Adrenal gland (tissue), 12 donors: Measurements from ENCODE around the gene CD44. TPM values are rescaled to one million over a fixed set of nuclear protein-coding genes. Genes with fewer than 3 reads are reported as not detected.

ENCODE experiments used
- DNase-seq, 7 donors: peaks; one replicate each; pipeline ENCODE4 v3.0.0-alpha.2; 2019 to 2020
- H3K27ac ChIP-seq, 5 donors: fragments of 200-600 bp; sonication (generic) in 4 of 5; 1 replicate in 3 of 5; 2 replicates in 2 of 5; pipeline versions ENCODE4 v1.5.1 to v1.8.0; 2016 to 2020; ENCODE audit warnings: mild to moderate bottlenecking in 1 of 5
- H3K27me3 ChIP-seq: fragments of 200-600 bp; 2 replicates; pipeline ENCODE4 v1.8.0; 2021
- H3K36me3 ChIP-seq, 2 donors: fragments of 200-600 bp; replicated peaks in 1 of 2; 1 replicate in 1 of 2; 2 replicates in 1 of 2; pipeline versions ENCODE4 v1.5.1 to v1.8.0; 2018 to 2022
- H3K4me1 ChIP-seq, 2 donors: fragments of 200-600 bp; replicated peaks in 1 of 2; 1 replicate in 1 of 2; 2 replicates in 1 of 2; pipeline versions ENCODE4 v1.5.1 to v1.8.0; 2018 to 2021
- H3K4me3 ChIP-seq, 4 donors: fragments of 200-600 bp; sonication (generic) in 3 of 4; one replicate each; pipeline ENCODE4 v1.5.1; 2016 to 2018
- H3K9me3 ChIP-seq, 3 donors: fragments of 200-600 bp; sonication (generic) in 1 of 3; replicated peaks in 1 of 3; 1 replicate in 2 of 3; 2 replicates in 1 of 3; pipeline versions ENCODE4 v1.5.1 to v1.8.0; 2016 to 2021
- POLR2A ChIP-seq, 2 donors: fragments of 450-650 bp; IDR thresholded peaks; one replicate each; pipeline ENCODE4 v1.6.1; 2017; ENCODE audit warnings: antibody characterized with exemption in 2 of 2, mild to moderate bottlenecking in 2 of 2, moderate library complexity in 1 of 2
- WGBS, 4 donors: extraction: QIAGEN DNeasy Blood & Tissue Kit in 2 of 4; methylation state at CpG; one replicate each; pipeline versions ENCODE4 v1.1.5 to v1.1.7; 2013 to 2017; 5-methylcytosine and 5-hydroxymethylcytosine counted together
- intact Hi-C, 2 donors: fragments of 100-400 bp; cut with DNase I; formaldehyde crosslinking; loops; one replicate each; pipeline versions ENCODE4 v1.14.1 to v1.15.0; 2022 to 2023
- polyA plus RNA-seq, 3 donors: library from polyadenylated mRNA; stranded (reverse); fragments of 200-250 nt in 2 of 3; fragments of 350-450 nt in 1 of 3; fragmentation: Illumina TruSeq in 1 of 3; extraction: RNeasy Lipid Tissue Mini Kit (QIAGEN cat#74804) in 1 of 3; gene quantifications; one replicate each; pipeline ENCODE4 v1.2.3, GENCODE V29; 2013 to 2014
- total RNA-seq, 9 donors: library from RNA; depleted of rRNA in 4 of 9; stranded (reverse); fragments of >200 nt in 4 of 9; fragments of 120-200 nt in 1 of 9; fragmentation: NEBNext Ultra II Directional in 1 of 9; extraction: Animal tissue kit (Norgen Biotek cat#: 25700) in 1 of 9; gene quantifications; one replicate each; pipeline versions ENCODE4 v1.1.0 to v1.2.4, GENCODE V29; 2013 to 2023
- TF ChIP-seq, protein P1 (sequence below), 6 experiments: fragments of 450-650 bp in 4 of 6; fragments of 200-600 bp in 2 of 6; sonication (generic) in 1 of 6; IDR thresholded peaks; 1 replicate in 5 of 6; 2 replicates in 1 of 6; pipeline versions ENCODE4 v1.5.1 to v1.8.0; 2016 to 2021; ENCODE audit warnings: antibody characterized with exemption in 6 of 6, mild to moderate bottlenecking in 2 of 6, moderate library complexity in 1 of 6
- donor health status: healthy with polysubstance abuse.
- donor health status: Bipolar disorder and iron deficiency.
- donor health status: DM: yes; HTN: yes; CAD: no.
- donor health status: DM: no; HTN: no; CAD: no.
- donor health status: DM: no; HTN: no; CAD: no.
- donor health status: DM: yes; HTN: yes; CAD: no.

The CD44 gene
- total and polyA plus RNA-seq, 12 donors: 10.2 to 110 (median 77.5) TPM

DNA sequence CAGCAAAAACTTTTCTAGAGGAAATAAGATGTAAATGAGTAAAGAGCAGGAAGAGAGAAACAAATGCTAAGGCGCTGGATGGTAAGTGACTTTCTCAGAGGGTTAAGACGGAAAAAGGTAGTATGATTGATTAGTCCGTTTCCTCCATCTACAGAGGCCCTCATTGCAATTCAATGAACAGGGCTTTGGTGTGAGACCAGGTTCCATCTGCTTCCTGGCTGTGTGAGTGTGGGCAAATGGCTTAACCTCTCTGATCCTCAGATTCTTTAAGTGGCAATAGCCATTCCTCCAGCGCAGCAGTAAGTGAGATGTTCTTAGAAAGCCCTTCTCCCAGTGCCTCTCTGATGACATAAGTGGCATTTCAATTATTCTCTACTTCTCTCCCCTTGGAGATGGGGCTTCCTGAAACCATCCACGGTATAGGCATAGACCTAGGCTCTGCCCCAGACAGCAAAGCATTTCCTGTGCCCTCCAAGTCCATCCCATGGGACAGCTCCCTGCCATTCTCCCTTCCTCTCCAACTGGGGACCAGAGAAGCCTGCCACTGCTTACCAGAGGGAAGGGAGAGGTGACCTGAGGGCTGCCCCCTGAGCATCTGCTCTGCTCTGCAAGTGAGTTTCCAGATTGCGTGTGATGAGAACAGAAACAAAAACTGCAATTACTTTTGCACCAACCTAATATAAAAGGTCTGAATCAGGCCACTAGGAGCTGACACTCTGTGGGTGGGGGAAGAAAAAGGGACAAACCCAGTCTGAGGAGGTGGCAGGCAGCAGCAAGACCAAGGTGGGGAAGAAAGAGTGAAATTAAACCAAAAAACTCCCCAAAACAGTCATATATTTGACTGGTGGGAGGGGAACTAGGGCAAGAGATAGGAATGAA is 12.7 kb upstream of the CD44 start:
- Histone ChIP-seq H3K4me1 (no peaks in the 10 kb centered on the region), H3K27ac (no peak overlapping the region), H3K9me3 (no peaks in the 10 kb centered on the region), H3K36me3 (no peaks in the 10 kb centered on the region), H3K27me3 (no peaks in the 10 kb centered on the region), H3K4me3 (no peak overlapping the region)
- WGBS, 4 donors: 78 to 89% (median 80%) methylated on average over 6 of the region's 6 CpGs
- no peak for TF ChIP-seq POLR2A (IDR thresholded peaks at IDR 0.05)
- TF ChIP-seq, protein P1, sequence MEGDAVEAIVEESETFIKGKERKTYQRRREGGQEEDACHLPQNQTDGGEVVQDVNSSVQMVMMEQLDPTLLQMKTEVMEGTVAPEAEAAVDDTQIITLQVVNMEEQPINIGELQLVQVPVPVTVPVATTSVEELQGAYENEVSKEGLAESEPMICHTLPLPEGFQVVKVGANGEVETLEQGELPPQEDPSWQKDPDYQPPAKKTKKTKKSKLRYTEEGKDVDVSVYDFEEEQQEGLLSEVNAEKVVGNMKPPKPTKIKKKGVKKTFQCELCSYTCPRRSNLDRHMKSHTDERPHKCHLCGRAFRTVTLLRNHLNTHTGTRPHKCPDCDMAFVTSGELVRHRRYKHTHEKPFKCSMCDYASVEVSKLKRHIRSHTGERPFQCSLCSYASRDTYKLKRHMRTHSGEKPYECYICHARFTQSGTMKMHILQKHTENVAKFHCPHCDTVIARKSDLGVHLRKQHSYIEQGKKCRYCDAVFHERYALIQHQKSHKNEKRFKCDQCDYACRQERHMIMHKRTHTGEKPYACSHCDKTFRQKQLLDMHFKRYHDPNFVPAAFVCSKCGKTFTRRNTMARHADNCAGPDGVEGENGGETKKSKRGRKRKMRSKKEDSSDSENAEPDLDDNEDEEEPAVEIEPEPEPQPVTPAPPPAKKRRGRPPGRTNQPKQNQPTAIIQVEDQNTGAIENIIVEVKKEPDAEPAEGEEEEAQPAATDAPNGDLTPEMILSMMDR (IDR thresholded peaks at IDR 0.05): no peak
- intact Hi-C loops: no loop called here
- no peak for DNase-seq

DNA sequence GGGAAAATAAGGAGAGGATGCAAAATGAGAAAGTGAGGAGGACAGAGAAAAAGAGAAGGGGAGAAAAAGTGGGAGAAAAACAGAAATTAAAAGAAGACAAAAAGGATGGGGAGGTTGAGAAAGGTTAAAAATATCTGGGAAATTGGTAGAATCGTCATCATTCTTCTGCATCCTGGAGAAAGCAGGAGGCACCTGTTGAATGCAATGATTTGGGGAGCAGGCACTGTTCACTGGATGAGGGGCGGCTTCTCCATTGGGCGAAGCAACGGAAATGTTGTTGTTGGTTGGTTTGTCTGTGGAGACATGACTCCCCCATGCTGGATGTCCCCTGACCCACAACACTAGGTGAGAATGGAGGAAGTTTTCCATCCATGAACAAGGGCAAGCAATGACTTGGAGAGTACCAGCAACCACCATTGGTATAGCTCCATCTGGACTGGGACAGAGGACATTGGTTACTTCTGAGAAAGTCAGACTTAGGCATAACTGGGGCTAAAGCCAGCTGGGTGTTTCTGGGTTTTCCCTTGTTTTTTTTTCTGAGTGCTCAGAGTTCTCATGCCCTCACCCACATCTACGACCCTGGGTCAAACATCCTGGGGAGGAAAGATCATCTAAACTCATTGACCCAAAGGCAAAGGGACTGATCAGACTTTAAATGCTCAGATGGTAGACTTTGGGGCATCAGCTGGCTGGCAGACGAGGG is 11.9 kb upstream of the CD44 start:
- no peak for TF ChIP-seq POLR2A (IDR thresholded peaks at IDR 0.05)
- TF ChIP-seq, protein P1 (IDR thresholded peaks at IDR 0.05): no peak
- no peaks in the 10 kb centered on the region for H3K27me3 ChIP-seq
- DNase-seq: no peak
- intact Hi-C loops: no loop called here
- no peak overlapping the region for H3K27ac ChIP-seq
- H3K36me3 ChIP-seq: no peaks in the 10 kb centered on the region
- H3K9me3 ChIP-seq: no peaks in the 10 kb centered on the region
- no peak overlapping the region for H3K4me3 ChIP-seq
- WGBS, 4 donors: 73 to 87% (median 76%) methylated on average over 5 to 6 of the region's 6 CpGs
- no peaks in the 10 kb centered on the region for H3K4me1 ChIP-seq

DNA sequence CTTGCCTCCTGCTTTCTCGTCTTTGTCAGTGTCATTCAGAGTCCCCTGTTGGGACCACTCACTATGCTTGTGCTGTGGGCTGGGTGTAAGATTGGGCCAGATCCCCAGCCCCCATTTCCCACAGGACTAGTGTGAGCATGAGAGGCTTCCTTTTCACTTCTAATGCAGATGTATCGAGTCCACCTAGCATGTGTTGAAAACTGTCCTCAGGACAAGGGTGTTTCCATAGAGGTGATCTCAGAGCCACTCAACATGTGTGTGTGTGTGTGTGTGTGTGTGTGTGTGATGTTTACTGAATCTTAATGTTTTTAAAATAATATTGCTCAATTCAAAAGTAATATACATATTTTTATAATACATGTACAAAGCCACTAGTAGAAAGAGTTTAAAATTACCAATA is 11.4 kb upstream of the CD44 start:
- DNase-seq: no peak
- Histone ChIP-seq H3K4me1 (no peaks in the 10 kb centered on the region), H3K27me3 (no peaks in the 10 kb centered on the region), H3K27ac (no peak overlapping the region), H3K36me3 (no peaks in the 10 kb centered on the region), H3K4me3 (no peak overlapping the region), H3K9me3 (no peaks in the 10 kb centered on the region)
- intact Hi-C loops: no loop called here
- WGBS, 4 donors: 48 to 100% (median 84%) methylated on average over 1 to 2 of the region's 2 CpGs
- no peak for TF ChIP-seq POLR2A (IDR thresholded peaks at IDR 0.05)
- TF ChIP-seq, protein P1 (IDR thresholded peaks at IDR 0.05): no peak

DNA sequence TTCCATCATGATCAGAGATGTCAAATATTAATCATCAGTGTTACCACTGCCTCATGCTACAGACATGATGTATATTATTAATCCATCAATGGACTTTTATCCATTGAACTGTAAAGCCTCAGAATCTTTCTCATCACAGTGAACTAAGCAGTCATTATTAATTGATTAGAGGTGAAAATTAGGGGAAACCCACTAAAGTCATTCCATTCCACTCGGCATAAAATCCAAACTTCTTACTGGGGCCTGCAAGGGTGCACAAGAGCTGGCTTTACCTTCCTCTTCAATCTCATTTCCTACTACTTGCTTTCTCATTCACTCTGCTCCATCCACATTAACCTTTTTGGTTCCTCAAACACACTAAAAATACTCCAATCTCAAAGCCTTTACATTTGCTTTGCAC is 7.9 kb upstream of the CD44 start:
- no peak overlapping the region for H3K4me3 ChIP-seq
- no peaks in the 10 kb centered on the region for H3K9me3 ChIP-seq
- no peaks in the 10 kb centered on the region for H3K36me3 ChIP-seq
- no peak for DNase-seq
- intact Hi-C loops: no loop called here
- no peaks in the 10 kb centered on the region for H3K4me1 ChIP-seq
- WGBS, 4 donors: 78 to 86% (median 83%) methylated on average over 1 of the region's 1 CpG
- H3K27ac ChIP-seq: no peak overlapping the region
- no peaks in the 10 kb centered on the region for H3K27me3 ChIP-seq
- TF ChIP-seq POLR2A (IDR thresholded peaks at IDR 0.05): no peak
- TF ChIP-seq, protein P1 (IDR thresholded peaks at IDR 0.05): no peak
